GM12873 (cell line): ENCODE results near the gene PROSER3.

Experiments used
- TF ChIP-seq, protein P1 (sequence below): IDR thresholded peaks from 2 replicates; pipeline ENCODE4 v1.5.1; 2012; ENCODE audit warnings: low read depth, mild to moderate bottlenecking, moderate library complexity, low read length, control low read depth; ENCODE audit not compliant: insufficient read depth; ENCODE audit errors: missing control alignments

PROSER3 gene

DNA sequence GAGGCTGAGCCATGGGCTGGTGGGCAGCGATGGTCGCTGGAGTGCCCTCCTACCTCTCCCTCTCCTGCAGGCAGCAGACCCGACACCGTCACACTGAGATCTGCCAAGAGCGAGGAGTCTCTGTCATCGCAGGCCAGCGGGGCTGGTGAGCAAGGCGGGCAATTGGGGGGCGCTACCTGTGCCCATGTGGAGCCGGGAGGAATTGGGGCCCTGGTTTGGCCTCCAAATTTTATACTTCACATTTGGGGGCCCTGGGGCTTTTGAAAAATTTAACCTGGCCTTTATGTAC, 27.3 kb downstream of the PROSER3 start:
- TF ChIP-seq, protein P1, sequence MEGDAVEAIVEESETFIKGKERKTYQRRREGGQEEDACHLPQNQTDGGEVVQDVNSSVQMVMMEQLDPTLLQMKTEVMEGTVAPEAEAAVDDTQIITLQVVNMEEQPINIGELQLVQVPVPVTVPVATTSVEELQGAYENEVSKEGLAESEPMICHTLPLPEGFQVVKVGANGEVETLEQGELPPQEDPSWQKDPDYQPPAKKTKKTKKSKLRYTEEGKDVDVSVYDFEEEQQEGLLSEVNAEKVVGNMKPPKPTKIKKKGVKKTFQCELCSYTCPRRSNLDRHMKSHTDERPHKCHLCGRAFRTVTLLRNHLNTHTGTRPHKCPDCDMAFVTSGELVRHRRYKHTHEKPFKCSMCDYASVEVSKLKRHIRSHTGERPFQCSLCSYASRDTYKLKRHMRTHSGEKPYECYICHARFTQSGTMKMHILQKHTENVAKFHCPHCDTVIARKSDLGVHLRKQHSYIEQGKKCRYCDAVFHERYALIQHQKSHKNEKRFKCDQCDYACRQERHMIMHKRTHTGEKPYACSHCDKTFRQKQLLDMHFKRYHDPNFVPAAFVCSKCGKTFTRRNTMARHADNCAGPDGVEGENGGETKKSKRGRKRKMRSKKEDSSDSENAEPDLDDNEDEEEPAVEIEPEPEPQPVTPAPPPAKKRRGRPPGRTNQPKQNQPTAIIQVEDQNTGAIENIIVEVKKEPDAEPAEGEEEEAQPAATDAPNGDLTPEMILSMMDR: no peak

DNA sequence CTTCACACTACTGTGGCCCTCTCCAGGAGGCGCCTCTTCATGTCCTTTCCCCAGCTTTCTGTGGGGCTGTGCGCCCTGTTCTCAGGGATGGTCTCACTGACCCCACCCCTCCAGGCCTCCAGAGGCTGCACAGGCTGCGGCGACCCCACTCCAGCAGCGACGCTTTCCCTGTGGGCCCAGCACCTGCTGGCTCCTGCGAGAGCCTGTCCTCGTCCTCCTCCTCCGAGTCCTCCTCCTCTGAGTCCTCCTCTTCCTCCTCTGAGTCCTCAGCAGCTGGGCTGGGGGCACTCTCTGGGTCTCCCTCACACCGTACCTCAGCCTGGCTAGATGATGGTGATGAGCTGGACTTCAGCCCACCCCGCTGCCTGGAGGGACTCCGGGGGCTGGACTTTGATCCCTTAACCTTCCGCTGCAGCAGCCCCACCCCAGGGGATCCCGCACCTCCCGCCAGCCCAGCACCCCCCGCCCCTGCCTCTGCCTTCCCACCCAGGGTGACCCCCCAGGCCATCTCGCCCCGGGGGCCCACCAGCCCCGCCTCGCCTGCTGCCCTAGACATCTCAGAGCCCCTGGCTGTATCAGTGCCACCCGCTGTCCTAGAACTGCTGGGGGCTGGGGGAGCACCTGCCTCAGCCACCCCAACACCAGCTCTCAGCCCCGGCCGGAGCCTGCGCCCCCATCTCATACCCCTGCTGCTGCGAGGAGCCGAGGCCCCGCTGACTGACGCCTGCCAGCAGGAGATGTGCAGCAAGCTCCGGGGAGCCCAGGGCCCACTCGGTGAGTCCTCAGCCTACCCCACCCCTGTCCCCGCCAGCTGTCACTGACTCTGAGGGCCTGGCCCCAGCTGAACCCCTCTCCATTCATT, 28.6 kb downstream of the PROSER3 start:
- TF ChIP-seq, protein P1: no peak

DNA sequence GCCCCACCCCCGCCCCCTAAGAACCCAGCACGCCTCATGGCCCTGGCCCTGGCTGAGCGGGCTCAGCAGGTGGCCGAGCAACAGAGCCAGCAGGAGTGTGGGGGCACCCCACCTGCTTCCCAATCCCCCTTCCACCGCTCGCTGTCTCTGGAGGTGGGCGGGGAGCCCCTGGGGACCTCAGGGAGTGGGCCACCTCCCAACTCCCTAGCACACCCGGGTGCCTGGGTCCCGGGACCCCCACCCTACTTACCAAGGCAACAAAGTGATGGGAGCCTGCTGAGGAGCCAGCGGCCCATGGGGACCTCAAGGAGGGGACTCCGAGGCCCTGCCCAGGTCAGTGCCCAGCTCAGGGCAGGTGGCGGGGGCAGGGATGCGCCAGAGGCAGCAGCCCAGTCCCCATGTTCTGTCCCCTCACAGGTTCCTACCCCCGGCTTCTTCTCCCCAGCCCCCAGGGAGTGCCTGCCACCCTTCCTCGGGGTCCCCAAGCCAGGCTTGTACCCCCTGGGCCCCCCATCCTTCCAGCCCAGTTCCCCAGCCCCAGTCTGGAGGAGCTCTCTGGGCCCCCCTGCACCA, 29.3 kb downstream of the PROSER3 start:
- TF ChIP-seq, protein P1: no peak

DNA sequence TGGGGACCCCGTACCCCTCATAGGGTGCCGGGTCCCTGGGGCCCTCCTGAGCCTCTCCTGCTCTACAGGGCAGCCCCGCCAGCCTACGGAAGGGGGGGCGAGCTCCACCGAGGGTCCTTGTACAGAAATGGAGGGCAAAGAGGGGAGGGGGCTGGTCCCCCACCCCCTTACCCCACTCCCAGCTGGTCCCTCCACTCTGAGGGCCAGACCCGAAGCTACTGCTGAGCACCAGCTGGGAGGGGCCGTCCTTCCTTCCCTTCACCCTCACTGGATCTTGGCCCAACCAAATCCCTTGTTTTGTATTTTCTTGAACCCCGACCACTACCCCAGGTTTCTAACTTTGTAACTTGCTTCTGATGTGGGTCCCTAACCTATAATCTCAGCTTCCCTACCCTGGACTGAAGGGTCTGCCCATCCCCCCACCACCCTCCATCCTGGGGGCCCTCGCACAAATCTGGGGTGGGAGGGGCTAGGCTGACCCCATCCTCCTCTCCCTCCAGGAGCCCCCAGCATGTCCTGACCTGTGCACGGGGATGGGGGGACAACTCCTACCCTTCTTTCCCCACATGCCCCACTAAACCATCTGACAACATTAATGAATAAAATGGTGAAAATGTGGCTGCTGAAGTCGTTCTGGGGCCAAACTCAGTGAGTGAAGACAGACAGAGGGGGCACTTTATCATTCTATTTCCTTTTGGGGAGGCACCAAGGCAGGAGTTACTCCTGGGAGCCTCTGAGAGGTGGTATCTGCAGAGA, 30.4 kb downstream of the PROSER3 start:
- TF ChIP-seq, protein P1: no peak

DNA sequence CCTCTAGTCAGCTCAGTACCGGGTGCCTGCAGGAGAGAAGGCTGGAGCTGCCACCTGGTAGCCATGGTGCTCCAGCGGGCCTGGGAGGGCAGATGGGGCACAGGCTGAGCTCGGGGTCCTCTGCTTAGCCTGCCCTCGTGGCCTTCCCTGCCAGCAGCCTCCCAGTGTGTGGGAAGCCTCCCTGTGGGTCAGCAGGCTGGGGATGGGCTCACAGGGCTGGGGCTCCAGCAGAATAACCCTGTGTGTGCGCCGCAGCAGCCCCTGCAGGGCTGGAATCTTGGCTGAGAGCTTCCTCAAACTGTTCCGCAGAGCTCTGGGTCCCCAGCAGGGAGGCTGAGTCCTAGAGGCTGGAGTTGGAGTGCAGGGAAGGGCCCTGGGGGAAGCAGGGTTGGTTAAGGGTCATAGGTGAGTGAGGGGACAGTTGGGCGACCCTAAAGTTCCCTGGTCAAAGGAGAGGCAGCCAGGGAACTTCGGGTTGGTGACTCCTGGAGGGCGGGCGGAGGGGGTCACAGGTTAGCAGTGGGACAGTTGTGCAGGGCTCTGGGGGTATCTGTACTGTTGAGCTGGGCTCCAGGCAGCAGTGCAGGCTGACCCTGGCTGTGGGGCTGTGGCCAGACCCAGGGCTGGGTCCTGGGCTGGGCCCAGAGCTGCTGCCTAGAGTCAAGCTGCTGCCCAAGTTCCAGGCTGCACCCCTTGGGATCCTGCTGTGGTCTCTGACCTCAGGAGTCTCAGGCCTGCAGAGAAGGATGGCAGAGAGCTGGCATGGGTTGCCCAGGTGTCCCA, 31.4 kb downstream of the PROSER3 start:
- TF ChIP-seq, protein P1: no peak

DNA sequence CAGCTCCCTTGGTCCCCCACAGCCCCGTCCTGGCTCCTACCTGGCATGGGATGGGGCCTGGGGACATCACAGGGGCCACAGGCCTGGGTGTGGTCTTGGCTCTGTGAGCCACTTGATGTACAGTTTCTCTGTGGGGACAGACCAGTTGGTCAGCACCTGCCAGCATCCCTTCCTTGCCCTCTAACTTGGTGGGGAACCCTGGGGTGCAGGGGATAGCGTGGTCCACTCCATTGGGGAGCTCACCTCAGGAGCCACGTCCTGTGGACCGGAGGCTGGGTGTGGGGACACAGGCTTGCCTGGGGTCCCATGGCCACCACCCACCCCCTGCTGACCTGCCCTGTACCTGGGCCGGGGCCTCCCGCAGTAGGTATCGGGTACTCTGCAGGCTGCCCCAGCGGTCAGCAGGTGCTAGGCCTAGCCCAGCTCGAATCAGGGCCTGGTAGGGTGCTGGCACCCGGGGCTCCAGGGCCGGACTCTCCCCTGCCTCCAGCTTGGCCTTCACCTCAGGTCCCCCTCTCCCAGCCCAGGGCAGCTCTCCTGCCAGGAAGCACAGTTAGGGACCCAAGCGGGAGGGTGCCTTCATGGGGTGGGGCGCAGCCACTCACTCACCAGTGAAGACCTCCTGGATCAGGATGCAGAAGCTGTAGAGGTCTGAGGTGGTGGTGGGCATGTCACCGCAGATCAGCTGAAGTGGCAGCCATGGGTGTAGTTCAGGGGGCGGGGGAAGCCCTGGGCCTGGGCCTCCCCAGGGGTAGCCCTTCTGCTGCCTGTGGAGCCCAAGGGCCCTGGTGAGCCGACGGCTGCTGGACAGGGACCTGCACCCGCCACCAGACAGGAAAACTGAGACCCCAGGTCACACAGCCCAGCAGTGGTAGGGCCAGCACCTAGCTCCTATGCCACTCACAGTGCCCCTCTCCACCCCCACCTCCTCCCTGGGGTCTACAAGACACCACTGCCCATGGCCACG, 32.3 kb downstream of the PROSER3 start:
- TF ChIP-seq, protein P1: no peak
